K562 (cell line): ENCODE results near the gene SLC26A2. TPM values are rescaled to one million over a fixed set of nuclear protein-coding genes. Genes with fewer than 3 reads are reported as not detected.

Source experiments
- BRCA1 ChIP-seq, 2 experiments: fragments of 450-650 bp in 1 of 2; sonication (generic) in 1 of 2; formaldehyde crosslinking in 1 of 2; IDR thresholded peaks; 2 replicates each; pipeline versions ENCODE4 v1.5.0 to v1.6.1; 2017 to 2020; ENCODE audit warnings: mild to moderate bottlenecking in 1 of 2, missing genetic modification reagents in 1 of 2
- CTBP1 ChIP-seq: fragments of 450-650 bp; IDR thresholded peaks from 2 replicates; pipeline ENCODE4 v1.6.1; 2016; ENCODE audit warnings: borderline replicate concordance
- ETV1 ChIP-seq: fragments of 450-650 bp; conservative IDR thresholded peaks from 2 replicates; pipeline ENCODE4 v1.6.1; 2016; ENCODE audit warnings: missing genetic modification characterization, control low read depth, low read depth, missing compliant biosample characterization
- HDAC1 ChIP-seq, 2 experiments: fragments of 450-650 bp; IDR thresholded peaks; 2 replicates each; pipeline ENCODE4 v1.6.1; 2016 to 2017; ENCODE audit warnings: inconsistent platforms in 1 of 2, mild to moderate bottlenecking in 1 of 2, moderate library complexity in 1 of 2
- HNRNPLL ChIP-seq: fragments of 200-400 bp; formaldehyde crosslinking; IDR thresholded peaks from 2 replicates; pipeline ENCODE4 v1.6.1; 2017; ENCODE audit warnings: low read length, low read depth, mild to moderate bottlenecking; ENCODE audit not compliant: poor library complexity, severe bottlenecking
- MEF2D ChIP-seq: conservative IDR thresholded peaks from 2 replicates; pipeline ENCODE4 v1.6.1; 2016; ENCODE audit warnings: low read depth, missing genetic modification characterization, missing compliant biosample characterization
- NFXL1 ChIP-seq: fragments of 450-650 bp; formaldehyde crosslinking; IDR thresholded peaks from 2 replicates; pipeline ENCODE4 v1.4.0; 2021; ENCODE audit warnings: mild to moderate bottlenecking
- NFYB ChIP-seq: IDR thresholded peaks from 2 replicates; pipeline ENCODE4 v1.6.1; 2011; ENCODE audit warnings: mild to moderate bottlenecking, moderate library complexity; ENCODE audit not compliant: insufficient read length; ENCODE audit errors: extremely low read depth
- NKRF ChIP-seq: fragments of 450-650 bp; IDR thresholded peaks from 2 replicates; pipeline ENCODE4 v1.6.1; 2016; ENCODE audit warnings: borderline replicate concordance
- POLR2G ChIP-seq: fragments of 200-400 bp; formaldehyde crosslinking; IDR thresholded peaks from 2 replicates; pipeline ENCODE4 v1.6.1; 2017; ENCODE audit warnings: low read depth, mild to moderate bottlenecking, antibody characterized with exemption, low read length, moderate library complexity
- POLR2H ChIP-seq: IDR thresholded peaks from 2 replicates; pipeline ENCODE4 v1.6.1; 2016; ENCODE audit warnings: missing genetic modification characterization, low read depth, mild to moderate bottlenecking, control low read depth, missing compliant biosample characterization, moderate library complexity
- RB1 ChIP-seq: fragments of 450-650 bp; IDR thresholded peaks from 2 replicates; pipeline ENCODE4 v1.6.1; 2017; ENCODE audit warnings: low read depth, mild to moderate bottlenecking
- TFAM ChIP-seq: fragments of 250-450 bp; sonication (Bioruptor Pico); conservative IDR thresholded peaks from 2 replicates; pipeline ENCODE4 v1.5.0; 2021; ENCODE audit warnings: mild to moderate bottlenecking, moderate library complexity
- ZBTB17 ChIP-seq: fragments of 450-650 bp; formaldehyde crosslinking; IDR thresholded peaks from 2 replicates; pipeline ENCODE4 v1.4.0; 2020; ENCODE audit warnings: mild to moderate bottlenecking
- ZNF830 ChIP-seq: fragments of 250-450 bp; sonication (Bioruptor Pico); IDR thresholded peaks from 2 replicates; pipeline ENCODE4 v1.5.0; 2021; ENCODE audit warnings: mild to moderate bottlenecking
- polyA plus RNA-seq, 8 experiments: library from polyadenylated mRNA; depleted of rRNA in 4 of 8; stranded (reverse) in 5 of 8; unstranded in 3 of 8; fragments of >200 nt; fragmentation: Nextera tagmentation in 2 of 8; fragmentation: Illumina TruSeq in 1 of 8; extraction: Ambion mirVana in 2 of 8; extraction: Trizol in 1 of 8; gene quantifications; 2 replicates each; pipeline versions ENCODE4 v1.2.1 to v1.2.3, GENCODE V29; 2011 to 2014; ENCODE audit warnings: inconsistent platforms in 1 of 8, missing spikeins in 1 of 8
- total RNA-seq, 7 experiments: library from RNA; depleted of rRNA in 6 of 7; stranded (reverse); fragments of >200 nt in 6 of 7; fragmentation: Illumina TruSeq in 2 of 7; extraction: Trizol in 2 of 7; gene quantifications; 2 replicates each; pipeline versions ENCODE4 v1.2.1 to v1.2.3, GENCODE V29; 2011 to 2021; ENCODE audit warnings: low replicate concordance in 1 of 7
- TF ChIP-seq, protein P1 (sequence below): sonication (generic); formaldehyde crosslinking; IDR thresholded peaks from 2 replicates; pipeline ENCODE4 v1.8.0; 2022; ENCODE audit warnings: mild to moderate bottlenecking, missing genetic modification reagents
- TF ChIP-seq, protein P2 (sequence below), 2 experiments: IDR thresholded peaks in 1 of 2; conservative IDR thresholded peaks in 1 of 2; 2 replicates each; pipeline ENCODE4 v1.6.1; 2016; ENCODE audit warnings: low read depth in 2 of 2, mild to moderate bottlenecking in 1 of 2, missing compliant biosample characterization in 1 of 2, missing genetic modification characterization in 1 of 2, moderate library complexity in 1 of 2
- TF ChIP-seq, protein P3 (sequence below): sonication (generic); formaldehyde crosslinking; IDR thresholded peaks from 2 replicates; pipeline ENCODE4 v1.8.0; 2022; ENCODE audit warnings: mild to moderate bottlenecking, missing genetic modification reagents

SLC26A2 gene
- total and polyA plus RNA-seq, 9 of the 15 experiments (the other 6 are each of a cell fraction or from before 2014, with no cell fraction given) = 1.1 to 6.3 (median 3.6) TPM

- TF ChIP-seq POLR2G (peak; percentile 97), NFYB (peak; percentile 94), HNRNPLL (peak; percentile 97), CTBP1 (peak; percentile 97), BRCA1 (IDR thresholded peaks at IDR 0.05) (no peak), BRCA1 (CRISPR knock-in tag; IDR thresholded peaks at IDR 0.05) (0 out of 2 replicates have a peak, but pooled peaks have one; percentile 35), TFAM (CRISPR knock-in tag) (no peak), NKRF (0 out of 2 replicates have a peak, but pooled peaks have one; percentile 15), ZNF830 (CRISPR knock-in tag) (peak; percentile 61; the same call in 1 of the 2 replicates), ZBTB17 (CRISPR knock-in tag) (no peak), HDAC1 (IDR thresholded peaks at IDR 0.05) (peak in 1 of 2 experiments; percentile 44; a peak in 1 of 4 replicates), RB1 (0 out of 2 replicates have a peak, but pooled peaks have one; percentile 67), NFXL1 (CRISPR knock-in tag) (no peak), MEF2D (no peak), POLR2H (tag) (peak; percentile 96), ETV1 (tag) (peak; percentile 82)
- TF ChIP-seq, protein P1, sequence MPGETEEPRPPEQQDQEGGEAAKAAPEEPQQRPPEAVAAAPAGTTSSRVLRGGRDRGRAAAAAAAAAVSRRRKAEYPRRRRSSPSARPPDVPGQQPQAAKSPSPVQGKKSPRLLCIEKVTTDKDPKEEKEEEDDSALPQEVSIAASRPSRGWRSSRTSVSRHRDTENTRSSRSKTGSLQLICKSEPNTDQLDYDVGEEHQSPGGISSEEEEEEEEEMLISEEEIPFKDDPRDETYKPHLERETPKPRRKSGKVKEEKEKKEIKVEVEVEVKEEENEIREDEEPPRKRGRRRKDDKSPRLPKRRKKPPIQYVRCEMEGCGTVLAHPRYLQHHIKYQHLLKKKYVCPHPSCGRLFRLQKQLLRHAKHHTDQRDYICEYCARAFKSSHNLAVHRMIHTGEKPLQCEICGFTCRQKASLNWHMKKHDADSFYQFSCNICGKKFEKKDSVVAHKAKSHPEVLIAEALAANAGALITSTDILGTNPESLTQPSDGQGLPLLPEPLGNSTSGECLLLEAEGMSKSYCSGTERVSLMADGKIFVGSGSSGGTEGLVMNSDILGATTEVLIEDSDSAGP (CRISPR knock-in tag) = 0 out of 2 replicates have a peak, but pooled peaks have one; percentile 31
- TF ChIP-seq, protein P2, sequence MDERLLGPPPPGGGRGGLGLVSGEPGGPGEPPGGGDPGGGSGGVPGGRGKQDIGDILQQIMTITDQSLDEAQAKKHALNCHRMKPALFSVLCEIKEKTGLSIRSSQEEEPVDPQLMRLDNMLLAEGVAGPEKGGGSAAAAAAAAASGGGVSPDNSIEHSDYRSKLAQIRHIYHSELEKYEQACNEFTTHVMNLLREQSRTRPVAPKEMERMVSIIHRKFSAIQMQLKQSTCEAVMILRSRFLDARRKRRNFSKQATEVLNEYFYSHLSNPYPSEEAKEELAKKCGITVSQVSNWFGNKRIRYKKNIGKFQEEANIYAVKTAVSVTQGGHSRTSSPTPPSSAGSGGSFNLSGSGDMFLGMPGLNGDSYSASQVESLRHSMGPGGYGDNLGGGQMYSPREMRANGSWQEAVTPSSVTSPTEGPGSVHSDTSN (CRISPR knock-in tag; IDR thresholded peaks at IDR 0.05; ENCODE audit: low read depth) = peak; percentile 98
- TF ChIP-seq, protein P2 (tag; conservative IDR thresholded peaks at IDR 0.05; ENCODE audit: low read depth) = peak; percentile 99
- TF ChIP-seq, protein P3, sequence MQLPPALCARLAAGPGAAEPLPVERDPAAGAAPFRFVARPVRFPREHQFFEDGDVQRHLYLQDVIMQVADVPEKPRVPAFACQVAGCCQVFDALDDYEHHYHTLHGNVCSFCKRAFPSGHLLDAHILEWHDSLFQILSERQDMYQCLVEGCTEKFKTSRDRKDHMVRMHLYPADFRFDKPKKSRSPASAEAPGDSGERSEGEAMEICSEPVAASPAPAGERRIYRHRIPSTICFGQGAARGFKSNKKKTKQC (CRISPR knock-in tag) = peak; percentile 66; the same call in 1 of the 2 replicates
Observed at GRCh38 chr5:149960272-149961185, at the start of gene SLC26A2 (continued).
